ENCODE data around the gene C4orf54. TPM values are rescaled to one million over a fixed set of nuclear protein-coding genes. Genes with fewer than 3 reads are reported as not detected.

The C4orf54 gene
- total RNA-seq = not detected in 2 replicates

GRCh38 chr4:99657798-99658197, at the start of gene C4orf54:
TSS of gene C4orf54 (minus strand) at chr4:99657828. CDS start at chr4:99654648, 3,180 bp downstream.

Other genes starting within 250 kb of the C4orf54 start
- gene ADH7, start 222.5 kb downstream of the C4orf54 start, total RNA-seq = 13.6 and 14.7 TPM in 2 replicates
- not detected in 2 replicates for gene C4orf17, start 146.8 kb downstream of the C4orf54 start, total RNA-seq
- gene TRMT10A, start 93.8 kb downstream of the C4orf54 start, total RNA-seq = 7.9 and 10.2 TPM in 2 replicates
- gene MTTP, start 83.0 kb downstream of the C4orf54 start, total RNA-seq = 0.28 TPM in 2 replicates
- 27.7 and 29.6 TPM in 2 replicates for gene DAPP1, start 159.0 kb upstream of the C4orf54 start, total RNA-seq
- gene LAMTOR3, start 236.6 kb upstream of the C4orf54 start, total RNA-seq = 33.6 and 35.8 TPM in 2 replicates

Data from airway epithelial cell (primary cell).